SK-N-MC (cell line): ENCODE measurements around the gene VEGFD.

Source experiments
- EZH2 ChIP-seq: fragments of 200-600 bp; sonication (generic); IDR thresholded peaks from one replicate; pipeline ENCODE4 v1.6.1; 2017; ENCODE audit warnings: antibody characterized with exemption
- FOXP2 ChIP-seq: optimal IDR thresholded peaks from 2 replicates; pipeline ENCODE3; 2011; ENCODE audit warnings: mild to moderate bottlenecking, moderate library complexity; ENCODE audit not compliant: insufficient read depth; ENCODE audit errors: extremely low read length, control extremely low read depth

- no peak for TF ChIP-seq EZH2
- TF ChIP-seq FOXP2: no peak
Observed at GRCh38 chrX:15391850-15392249, 7.6 kb upstream of the VEGFD start.
